HG03342 (cell line): ENCODE data around the gene KRT86.
A peak's percentile ranks its signal among the peaks of the same experiment; 100 is the strongest.
"Not testable (repeated sequence)": the region's sequence is repeated elsewhere in the genome, so short reads cannot be mapped to it uniquely, and the experiment has no call there.

Source experiments
- ATAC-seq: cut with Tn5 transposase; IDR thresholded peaks from one replicate; pipeline ENCODE4 v1.9.1; 2021; ENCODE audit warnings: mild to moderate bottlenecking, moderate library complexity; ENCODE audit not compliant: unreplicated experiment

The KRT86 gene

DNA sequence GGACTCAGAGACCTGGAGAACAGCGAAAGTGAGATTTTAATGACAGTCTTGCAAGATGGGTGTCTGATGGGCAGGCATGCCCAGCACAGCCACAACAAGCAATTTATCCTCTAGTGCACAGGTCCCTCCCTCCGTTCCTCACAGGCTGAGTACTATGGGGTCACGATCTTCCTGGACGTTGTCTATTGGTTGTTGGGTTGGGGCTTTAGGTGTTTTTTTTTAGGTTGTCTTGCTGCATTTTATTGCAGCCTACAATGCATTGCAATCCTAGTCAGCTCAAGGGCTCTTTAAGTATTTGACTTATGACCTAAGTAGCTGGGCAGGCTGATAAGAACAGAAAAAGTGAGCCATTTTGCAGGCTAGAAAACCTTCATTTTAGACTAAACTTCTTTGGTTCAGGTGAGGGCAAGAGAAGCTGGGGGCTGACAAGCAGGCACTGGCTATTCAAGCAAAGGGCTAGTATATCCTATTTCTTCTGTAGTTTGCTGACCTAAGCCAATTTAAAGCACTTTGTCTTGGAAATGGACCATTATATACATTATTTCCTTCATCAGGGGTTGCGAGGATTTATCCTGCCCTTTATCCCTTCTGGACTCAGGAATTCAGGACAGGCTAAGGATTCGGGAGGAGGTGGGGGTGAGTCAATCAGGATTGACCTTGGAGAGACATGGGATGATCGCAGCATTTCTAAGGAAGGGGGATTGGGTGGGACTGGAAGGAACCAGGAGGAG, 35.4 kb upstream of the KRT86 start:
- ATAC-seq = no peak

DNA sequence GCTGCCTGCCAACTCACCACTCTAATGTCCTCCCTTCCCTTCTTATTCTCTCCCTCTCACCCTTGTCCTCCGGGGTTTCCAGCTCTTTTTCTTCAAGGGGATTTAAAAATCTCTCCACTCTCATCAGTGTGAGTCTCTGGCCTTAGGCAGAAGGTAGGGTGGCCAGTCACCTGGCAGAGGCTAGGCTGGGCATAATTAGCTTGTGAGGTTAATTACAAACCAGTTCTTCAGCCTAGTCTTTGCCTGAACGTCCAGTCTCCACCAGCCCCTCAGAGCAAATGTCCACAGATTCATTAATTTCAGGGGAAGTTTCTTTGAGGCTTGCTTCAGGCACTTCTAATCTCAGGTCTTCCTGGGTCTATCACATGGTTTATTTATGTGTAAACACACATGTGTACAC, 34.7 kb upstream of the KRT86 start:
- no peak for ATAC-seq

DNA sequence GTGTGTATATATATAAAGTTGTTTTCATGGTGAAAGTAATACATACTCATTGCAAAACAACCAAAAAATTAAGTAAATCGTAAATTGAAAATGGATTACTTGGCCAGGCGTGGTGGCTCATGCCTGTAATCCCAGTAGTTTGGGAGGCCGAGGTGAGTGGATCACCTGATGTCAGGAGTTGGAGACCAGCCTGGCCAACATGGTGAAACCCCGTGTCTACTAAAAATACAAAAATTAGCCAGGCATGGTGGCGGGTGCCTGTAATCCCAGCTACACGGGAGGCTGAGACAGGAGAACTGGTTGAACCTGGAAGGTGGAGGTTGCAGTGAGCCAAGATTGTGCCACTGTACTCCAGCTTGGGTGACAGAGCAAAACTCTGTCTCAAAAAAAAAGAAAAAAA, 34.2 kb upstream of the KRT86 start:
- ATAC-seq = not testable (repeated sequence)

DNA sequence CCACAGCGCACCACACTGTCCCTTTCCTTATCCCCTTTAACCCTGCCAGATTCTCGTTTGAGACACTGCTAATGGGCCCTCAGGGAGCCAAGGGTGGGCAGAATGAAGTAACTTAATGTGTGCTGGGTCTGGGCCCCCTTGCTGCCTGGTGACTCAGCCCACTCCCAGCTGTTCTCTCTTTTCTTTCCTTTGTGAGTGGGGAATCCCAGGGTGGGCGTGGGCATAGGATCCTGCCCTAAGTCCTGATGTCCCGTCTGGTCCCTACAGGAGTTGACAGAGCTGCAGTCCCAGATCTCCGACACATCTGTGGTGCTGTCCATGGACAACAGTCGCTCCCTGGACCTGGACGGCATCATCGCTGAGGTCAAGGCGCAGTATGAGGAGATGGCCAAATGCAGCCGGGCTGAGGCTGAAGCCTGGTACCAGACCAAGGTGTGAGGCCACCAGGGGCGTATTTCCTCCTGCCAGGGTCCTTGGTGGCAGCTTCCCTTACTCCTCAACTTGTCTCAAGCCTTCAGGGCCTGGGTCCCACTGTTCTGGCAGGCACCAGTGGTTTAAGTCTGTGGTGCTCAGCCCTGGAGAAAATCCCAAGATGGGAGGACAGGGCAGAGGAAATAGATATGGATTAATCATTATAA, 33.1 kb upstream of the KRT86 start:
- ATAC-seq = no peak

DNA sequence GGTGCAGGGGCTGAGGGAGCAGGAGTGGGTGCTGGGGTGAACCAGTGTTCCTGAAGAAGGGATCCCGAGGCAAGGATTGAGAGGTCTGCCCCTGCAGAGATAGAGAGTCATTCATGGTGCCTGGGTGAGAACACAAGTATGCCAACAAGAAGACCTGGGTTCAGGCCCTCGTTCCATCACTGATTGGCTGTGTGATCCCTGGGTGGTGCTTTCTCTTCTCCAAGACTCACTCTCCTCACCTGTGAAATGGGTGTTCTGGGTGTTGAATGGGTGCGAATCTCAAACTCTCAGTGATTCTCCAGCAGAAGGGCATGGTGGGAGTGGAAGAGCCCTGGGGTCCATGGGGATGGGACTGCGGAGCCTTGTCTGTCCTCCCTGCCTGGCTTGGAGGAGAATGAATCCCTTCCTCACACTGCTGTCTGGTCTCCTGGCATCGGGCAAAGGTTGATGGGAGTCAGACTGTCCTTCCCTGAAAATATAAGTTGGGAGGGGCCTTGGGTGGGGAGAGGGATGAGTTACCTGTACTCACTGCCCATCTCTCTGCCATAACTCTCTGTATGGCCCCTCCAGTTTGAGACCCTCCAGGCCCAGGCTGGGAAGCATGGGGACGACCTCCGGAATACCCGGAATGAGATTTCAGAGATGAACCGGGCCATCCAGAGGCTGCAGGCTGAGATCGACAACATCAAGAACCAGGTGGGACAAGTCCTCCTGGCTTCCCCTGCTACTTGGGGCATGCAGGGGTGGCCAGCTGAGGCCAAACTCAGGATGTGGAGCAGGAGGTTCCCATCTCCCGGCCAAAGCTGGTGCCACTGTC, 31.8 kb upstream of the KRT86 start:
- no peak for ATAC-seq

DNA sequence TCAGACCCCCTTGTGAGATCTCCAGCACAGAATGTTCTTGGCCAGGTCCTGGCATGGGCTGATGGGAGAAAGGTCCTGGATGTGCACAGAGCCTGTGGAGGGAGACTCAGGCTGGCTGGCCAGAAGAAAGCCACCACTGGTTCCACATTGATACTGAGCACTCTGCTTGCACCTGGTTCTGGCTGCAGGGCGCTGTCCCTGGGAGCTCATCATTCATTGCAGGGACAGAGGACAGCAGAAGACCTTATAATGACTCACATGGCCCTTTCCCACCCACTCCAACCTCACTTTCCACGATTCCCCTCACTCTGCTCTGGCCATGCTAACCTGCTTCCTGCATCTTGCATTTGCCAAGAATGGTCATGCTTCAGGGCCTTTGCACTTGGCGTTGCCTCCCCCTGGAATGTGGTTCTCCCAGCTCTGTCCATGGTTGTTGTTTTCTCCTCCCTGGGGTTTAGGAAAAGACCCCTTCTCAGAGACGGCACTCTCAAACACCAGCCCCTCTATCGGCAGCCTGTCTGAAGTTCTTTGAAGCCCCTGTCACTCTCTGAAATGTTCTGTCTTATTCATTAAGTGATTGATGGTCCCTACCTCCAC, 31.1 kb upstream of the KRT86 start:
- ATAC-seq = no peak

DNA sequence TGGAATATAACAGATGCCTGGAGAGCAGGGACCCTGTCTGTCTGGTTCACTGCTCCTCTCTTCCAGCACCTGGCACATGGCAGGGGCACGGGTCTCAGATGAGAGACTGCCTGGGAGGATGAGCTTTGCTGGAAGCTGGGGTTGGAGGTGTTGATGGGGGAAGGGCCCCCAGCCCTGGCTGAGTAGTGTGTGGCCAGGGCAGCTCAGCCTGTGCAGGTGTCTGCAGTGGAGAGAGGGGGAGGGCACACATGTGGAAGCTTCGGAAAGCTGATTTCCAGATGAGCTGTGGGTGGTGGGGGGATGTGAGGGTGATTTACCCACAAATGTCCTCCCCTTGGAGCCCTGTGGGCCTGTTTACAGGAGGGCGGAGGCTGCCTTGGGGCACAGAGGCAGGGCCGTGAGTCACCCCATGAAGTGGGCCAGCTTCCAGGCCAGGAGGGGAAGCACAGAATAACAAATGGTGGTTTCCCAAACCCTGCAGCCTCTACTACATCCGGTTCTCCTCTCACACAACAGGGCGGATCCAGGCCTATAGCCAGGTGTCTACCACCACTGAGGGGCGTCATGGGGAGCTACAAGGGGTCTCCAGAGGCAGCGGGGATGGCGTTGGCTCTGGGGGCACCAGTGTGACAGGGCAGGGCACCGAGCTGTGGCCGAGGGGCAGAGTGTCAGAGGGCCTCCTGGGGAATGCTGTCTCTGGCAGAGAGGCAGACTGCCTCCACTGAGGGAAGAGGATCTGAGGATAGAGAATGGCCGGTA, 30.4 kb upstream of the KRT86 start:
- peak; percentile 86 for ATAC-seq

DNA sequence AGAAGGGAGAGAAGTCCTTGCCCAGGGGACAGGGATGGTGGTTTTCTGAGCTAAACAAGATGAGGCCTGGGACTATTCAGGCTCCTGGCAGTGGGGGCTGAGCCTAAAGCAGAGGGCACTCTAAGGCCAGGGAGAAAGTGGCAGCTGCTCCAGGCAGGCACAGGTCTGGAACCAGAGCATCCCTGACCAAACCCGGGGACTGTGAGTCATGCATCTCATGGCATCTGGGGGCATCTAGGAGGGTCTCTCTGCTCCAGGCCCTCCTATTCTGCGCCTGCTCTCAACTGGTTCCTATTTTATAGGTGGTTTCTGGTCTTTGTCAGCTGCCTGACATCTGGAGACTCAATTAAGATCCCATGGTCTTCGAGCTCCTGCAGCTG, 29.8 kb upstream of the KRT86 start:
- ATAC-seq = peak; percentile 7

DNA sequence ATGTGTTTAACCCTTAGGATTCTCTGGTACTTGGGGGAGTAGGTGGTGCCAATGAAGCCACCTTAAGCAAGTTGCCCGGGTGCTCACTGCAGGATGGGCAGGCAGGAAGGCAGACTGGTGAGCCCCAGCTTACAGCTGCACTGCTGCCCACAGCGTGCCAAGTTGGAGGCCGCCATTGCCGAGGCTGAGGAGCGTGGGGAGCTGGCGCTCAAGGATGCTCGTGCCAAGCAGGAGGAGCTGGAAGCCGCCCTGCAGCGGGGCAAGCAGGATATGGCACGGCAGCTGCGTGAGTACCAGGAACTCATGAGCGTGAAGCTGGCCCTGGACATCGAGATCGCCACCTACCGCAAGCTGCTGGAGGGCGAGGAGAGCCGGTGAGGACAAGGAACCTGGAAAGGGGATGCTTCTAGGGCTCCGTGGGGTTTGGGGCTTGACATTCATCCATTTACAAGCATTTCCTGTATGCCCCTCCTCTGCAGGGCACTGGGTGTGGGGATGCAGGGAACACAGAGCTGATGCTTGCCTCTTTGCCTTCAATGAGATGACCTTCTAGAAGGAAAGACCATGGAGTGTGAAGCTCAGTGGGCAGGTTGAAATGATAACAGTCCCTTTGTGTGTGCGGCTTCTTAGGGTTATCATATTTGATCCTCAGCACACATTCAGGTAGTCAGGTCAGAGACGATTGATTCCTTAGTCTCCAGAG, 29.0 kb upstream of the KRT86 start:
- no peak for ATAC-seq

DNA sequence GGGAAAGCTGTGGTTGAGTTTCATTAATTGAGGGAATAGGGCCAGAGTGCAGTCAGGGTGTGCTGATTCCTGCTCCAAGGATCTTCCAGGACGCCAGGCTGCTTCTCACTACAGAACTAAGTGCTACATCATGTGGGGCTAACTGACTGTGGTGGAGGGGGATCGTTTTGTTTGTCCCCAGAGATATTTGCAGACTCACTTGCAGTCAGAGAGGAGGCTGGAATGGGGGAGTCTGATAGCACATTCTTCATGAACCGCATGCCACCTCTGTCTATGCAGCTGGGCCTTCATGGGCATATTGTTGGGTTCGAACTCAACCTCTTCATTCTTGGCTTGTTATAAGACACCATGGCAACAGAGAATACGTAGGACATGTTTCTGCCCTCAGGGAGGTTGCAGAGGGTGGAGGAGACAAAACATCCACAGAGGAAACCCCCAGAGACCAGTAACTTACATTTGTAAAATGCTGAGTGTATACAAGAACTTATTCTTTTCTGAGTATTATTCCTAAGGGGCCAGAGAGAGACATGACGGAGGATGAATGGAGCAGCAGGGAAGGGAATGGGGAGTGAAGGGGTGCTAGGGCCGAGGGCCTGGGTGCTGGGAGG, 28.4 kb upstream of the KRT86 start:
- ATAC-seq = no peak

DNA sequence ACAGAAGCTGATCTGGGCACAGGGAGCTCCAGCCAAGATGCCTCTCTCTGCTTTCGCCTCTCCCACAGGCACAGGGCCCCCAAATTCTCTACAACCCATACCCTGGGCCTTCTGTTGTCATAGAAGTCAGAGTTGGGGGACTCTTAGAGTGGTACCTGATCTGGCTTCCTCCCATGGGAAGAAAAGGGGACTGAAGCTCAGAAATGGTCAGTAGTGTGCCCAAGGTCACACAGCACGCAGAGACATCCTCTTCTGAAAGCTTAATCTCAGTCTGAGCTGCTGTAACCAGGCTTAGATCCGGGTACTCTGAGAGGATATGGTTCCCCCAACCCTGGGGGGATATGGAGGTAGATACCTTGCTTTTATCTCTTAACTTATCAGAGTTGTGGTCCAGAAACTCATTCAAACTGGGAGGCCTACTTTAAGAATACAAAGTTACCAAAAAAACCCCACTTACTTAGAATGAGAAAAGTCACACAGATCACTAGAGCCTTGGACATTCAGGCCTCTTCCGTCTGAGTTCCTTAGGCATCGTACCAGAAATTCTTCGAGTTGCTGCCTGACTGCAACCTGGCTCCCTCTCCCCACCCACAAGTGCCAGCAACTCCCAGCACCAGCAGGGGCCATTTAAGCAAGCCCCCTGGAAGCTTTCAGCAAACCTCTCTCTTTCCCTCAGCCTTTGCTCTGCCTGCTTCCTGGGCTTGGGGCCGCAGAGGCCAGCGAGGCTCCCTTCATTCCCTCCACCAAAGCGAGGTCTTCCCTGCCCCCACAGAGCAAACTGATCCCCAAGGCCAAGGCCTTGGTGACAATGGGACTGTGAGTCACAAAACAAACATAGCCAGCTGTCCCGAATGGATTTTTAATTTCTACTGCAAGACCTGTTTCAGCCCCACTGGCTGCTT, 27.5 kb upstream of the KRT86 start:
- no peak for ATAC-seq

DNA sequence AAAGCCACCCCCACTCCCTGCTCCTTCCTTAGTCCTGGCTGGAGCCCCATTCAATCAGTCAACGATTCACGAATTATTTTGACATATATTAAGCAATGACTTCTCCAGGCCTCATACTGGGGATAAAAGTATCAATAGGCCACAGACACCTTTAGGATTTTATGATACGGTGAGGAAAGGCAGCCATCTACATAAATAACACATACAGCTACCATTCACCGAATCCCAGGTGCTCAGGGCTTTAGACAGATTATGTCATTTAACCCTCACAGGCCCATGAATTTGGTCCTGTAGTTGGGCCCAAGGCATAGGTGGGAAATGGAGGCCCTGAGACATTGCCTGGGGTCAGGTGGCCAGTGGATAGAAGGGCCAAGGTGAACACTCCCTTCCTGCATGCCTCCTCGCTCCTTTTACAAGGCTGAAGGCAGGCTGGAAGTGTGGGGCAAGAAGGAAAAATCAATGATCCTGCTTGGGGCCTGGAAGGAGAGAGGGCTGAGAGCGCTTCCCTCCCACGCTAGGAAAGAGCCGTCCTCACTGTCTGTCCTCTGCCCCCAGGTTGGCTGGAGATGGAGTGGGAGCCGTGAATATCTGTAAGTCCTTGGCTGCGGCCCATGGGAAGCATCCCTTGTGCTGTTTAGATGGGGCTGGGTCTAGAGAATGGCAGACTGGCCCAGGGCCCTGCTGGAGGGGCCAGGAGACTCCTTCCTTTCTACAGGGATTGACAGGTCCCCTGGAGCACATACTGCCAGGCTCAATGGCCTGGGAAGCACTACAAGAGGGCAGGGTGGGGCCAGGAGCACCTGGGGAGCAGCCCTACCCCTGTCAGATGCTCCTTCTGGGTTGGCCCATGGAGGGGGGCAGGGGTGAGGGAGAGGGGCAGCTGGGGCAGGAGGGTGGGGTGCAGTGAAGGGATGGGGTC, 26.6 kb upstream of the KRT86 start:
- ATAC-seq = no peak

DNA sequence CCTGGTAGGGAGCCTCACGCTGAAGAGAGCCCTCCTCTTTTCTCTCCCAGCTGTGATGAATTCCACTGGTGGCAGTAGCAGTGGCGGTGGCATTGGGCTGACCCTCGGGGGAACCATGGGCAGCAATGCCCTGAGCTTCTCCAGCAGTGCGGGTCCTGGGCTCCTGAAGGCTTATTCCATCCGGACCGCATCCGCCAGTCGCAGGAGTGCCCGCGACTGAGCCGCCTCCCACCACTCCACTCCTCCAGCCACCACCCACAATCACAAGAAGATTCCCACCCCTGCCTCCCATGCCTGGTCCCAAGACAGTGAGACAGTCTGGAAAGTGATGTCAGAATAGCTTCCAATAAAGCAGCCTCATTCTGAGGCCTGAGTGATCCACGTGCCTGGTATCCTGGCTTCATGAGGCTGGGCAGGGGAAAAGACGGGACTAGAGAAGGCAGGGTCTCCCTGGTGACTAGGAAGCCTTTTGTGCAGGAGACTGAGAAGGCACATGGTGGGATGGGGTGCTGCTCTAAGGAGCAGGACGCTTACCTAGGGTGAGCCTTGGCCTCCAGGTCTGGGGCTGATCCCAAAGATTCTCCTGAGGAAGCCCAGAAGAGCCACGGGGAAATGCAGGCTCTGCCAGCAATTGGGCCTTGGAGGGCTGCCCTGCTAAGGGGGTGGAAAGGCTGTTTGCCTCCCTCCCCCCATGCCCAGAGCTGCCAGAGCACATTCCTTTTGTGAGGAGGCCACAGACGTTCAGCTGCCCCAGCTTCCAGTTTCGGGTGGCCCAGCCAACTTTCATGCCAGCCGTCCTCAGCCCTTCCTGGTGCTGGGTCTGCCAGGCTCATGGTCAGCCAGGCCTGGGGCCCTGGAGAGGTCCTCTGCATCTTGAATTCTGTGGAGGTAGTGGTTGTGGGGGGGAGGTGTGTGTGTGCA, 25.6 kb upstream of the KRT86 start:
- no peak for ATAC-seq

DNA sequence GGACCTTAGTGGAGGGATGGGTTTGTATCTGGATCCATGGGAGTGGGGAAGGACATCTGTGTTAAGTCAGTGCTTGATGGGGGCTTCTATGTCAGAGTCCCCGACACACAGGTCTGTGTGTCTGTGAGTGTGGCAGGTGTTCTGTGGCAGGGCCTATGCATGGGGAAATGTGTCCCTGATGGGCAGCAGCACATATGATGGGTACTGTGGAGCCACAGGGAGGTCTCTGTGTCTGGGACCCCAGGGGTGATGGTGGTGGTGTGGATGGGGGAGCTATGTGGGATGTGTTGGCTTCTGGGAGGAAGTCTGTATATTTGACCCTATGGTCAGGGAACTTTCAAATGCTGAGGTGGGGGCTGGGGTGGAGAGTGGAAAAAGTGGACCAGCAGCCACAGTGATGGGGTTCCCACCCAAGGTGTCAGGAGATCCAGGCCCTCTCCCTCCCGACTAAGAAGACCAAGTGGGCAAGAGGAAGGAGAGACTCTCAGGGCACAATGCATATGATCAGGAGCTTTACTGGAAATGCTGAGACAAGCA, 24.9 kb upstream of the KRT86 start:
- no peak for ATAC-seq

DNA sequence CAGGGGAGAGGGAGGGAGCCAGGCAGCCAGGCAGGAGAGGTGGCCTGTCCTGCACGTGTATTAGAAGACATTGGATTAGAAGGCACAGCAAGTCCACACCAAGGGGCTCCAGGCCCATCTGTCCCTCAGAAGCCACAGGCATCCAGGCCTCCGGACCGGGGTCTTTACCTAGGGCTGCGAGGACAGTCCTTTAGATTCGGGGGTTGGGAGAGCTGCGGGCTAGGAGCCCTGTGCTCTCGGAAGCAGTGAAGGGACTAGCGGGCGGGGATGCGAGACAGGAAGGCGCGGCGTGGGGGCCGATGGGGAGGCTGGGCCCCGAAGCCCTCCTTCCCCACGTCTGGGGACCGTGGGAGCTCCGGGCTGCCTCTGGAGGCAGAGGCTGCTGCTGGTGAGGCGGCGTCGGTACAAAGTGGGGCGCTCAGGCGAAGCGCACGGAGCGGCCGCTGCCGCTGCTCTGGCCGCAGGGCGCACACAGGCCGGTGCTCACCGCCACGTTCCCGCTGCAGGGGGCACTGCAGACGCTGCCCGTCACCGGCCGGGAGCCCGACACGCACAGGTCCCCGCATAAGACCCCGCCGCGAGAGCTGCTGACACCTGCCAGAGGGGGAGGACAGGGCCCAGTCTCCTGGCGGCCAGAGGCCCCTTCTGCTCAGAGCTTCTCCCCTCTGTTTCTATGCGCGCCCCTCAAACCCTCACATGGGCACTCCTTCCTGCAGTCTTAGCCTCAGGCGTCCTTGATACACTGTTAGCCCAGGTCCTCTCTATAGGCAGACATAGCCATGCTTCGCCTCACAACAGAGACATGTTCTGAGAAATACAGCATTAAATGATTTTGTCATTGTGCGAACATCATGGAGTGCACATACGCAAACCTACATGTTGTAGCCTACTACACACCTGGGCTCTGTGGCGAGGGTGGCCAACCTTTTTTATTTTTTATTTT, 24.1 kb upstream of the KRT86 start:
- ATAC-seq = no peak
